ENCODE measurements around the gene SPTBN4.

- TF ChIP-seq ZBTB7A (IDR thresholded peaks at IDR 0.05; ENCODE audit: low read depth) (no peak), TAF1 (IDR thresholded peaks at IDR 0.05; ENCODE audit: low read depth) (no peak), FOXM1 (IDR thresholded peaks at IDR 0.05; ENCODE audit: borderline replicate concordance, low read depth) (no peak), EP300 (IDR thresholded peaks at IDR 0.05; ENCODE audit: borderline replicate concordance) (no peak), CEBPB (IDR thresholded peaks at IDR 0.05) (no peak), CREB1 (IDR thresholded peaks at IDR 0.05; ENCODE audit: low read depth) (no peak), MAX (IDR thresholded peaks at IDR 0.05) (no peak), USF1 (IDR thresholded peaks at IDR 0.05) (no peak)
These were observed 28.5 kb upstream of the SPTBN4 start for GRCh38 chr19:40438284-40438683.

All from Ishikawa (cell line).